KMS-11 (cell line): Measurements from ENCODE around the gene SRPX.

Experiments used
- H2AFZ ChIP-seq: fragments of 200-600 bp; sonication (generic); 2 replicates; pipeline ENCODE4 v1.6.1; 2016; ENCODE audit warnings: antibody characterized with exemption, mixed run types, low read depth
- H3K27ac ChIP-seq: fragments of 200-600 bp; sonication (generic); 2 replicates; pipeline ENCODE4 v1.6.1; 2016; ENCODE audit warnings: mild to moderate bottlenecking, mixed run types
- H3K27me3 ChIP-seq: fragments of 200-600 bp; sonication (generic); 2 replicates; pipeline ENCODE4 v1.6.1; 2017; ENCODE audit warnings: mild to moderate bottlenecking, low read depth, mixed run types, moderate library complexity; ENCODE audit not compliant: insufficient read depth
- H3K36me3 ChIP-seq: fragments of 200-600 bp; sonication (generic); 2 replicates; pipeline ENCODE4 v1.6.1; 2017; ENCODE audit warnings: mild to moderate bottlenecking, mixed run types; ENCODE audit not compliant: insufficient read depth
- H3K4me1 ChIP-seq: fragments of 200-600 bp; sonication (generic); 2 replicates; pipeline ENCODE4 v1.6.1; 2016; ENCODE audit warnings: mild to moderate bottlenecking, low read depth, mixed run types; ENCODE audit not compliant: poor library complexity, severe bottlenecking
- H3K4me2 ChIP-seq: fragments of 200-600 bp; sonication (generic); 2 replicates; pipeline ENCODE4 v1.7.0; 2016; ENCODE audit warnings: mild to moderate bottlenecking, mixed run types
- H3K4me3 ChIP-seq: fragments of 200-600 bp; sonication (generic); IDR thresholded peaks from 2 replicates; pipeline ENCODE4 v1.6.1; 2017; ENCODE audit warnings: low read depth, low read length, mixed read lengths; ENCODE audit not compliant: insufficient read depth
- H3K79me2 ChIP-seq: fragments of 200-600 bp; sonication (generic); 2 replicates; pipeline ENCODE4 v1.6.1; 2016; ENCODE audit warnings: low read depth, mixed run types; ENCODE audit not compliant: insufficient read depth
- H3K9ac ChIP-seq: fragments of 200-600 bp; sonication (generic); 2 replicates; pipeline ENCODE4 v1.6.1; 2016; ENCODE audit warnings: mild to moderate bottlenecking, mixed run types
- H4K20me1 ChIP-seq: fragments of 200-600 bp; sonication (generic); 2 replicates; pipeline ENCODE4 v1.6.1; 2016; ENCODE audit warnings: mild to moderate bottlenecking, mixed run types; ENCODE audit not compliant: insufficient read depth
- CTCF ChIP-seq: fragments of 200-600 bp; sonication (generic); conservative IDR thresholded peaks from 2 replicates; pipeline ENCODE4 v1.6.1; 2017; ENCODE audit warnings: low read depth, mild to moderate bottlenecking, antibody characterized with exemption, low read length, moderate library complexity, mixed read lengths

The SRPX gene

GRCh38 chrX:38172596-38172995 is 48.1 kb downstream of the SRPX start:
- TF ChIP-seq CTCF = no peak
- Histone ChIP-seq H3K36me3 (no peaks in the 10 kb centered on the region), H4K20me1 (no peaks in the 10 kb centered on the region), H3K27me3 (no peaks in the 10 kb centered on the region), H2AFZ (no peak overlapping the region), H3K4me1 (no peaks in the 10 kb centered on the region), H3K4me3 (no peak overlapping the region), H3K27ac (no peak overlapping the region), H3K79me2 (no peaks in the 10 kb centered on the region), H3K4me2 (no peak overlapping the region), H3K9ac (no peak overlapping the region)

GRCh38 chrX:38170556-38170955 is 50.1 kb downstream of the SRPX start:
- Histone ChIP-seq H4K20me1 (no peaks in the 10 kb centered on the region), H3K79me2 (no peaks in the 10 kb centered on the region), H3K27ac (no peak overlapping the region), H2AFZ (no peak overlapping the region), H3K4me1 (no peaks in the 10 kb centered on the region), H3K27me3 (no peaks in the 10 kb centered on the region), H3K9ac (no peak overlapping the region), H3K36me3 (no peaks in the 10 kb centered on the region), H3K4me3 (no peak overlapping the region), H3K4me2 (no peak overlapping the region)
- TF ChIP-seq CTCF = no peak

GRCh38 chrX:38166478-38167083 is 54.1 kb downstream of the SRPX start:
- H2AFZ ChIP-seq = no peak overlapping the region
- H3K4me2 ChIP-seq = no peak overlapping the region
- no peak overlapping the region for H3K9ac ChIP-seq
- H3K27me3 ChIP-seq = no peaks in the 10 kb centered on the region
- no peaks in the 10 kb centered on the region for H3K36me3 ChIP-seq
- H3K4me1 ChIP-seq = no peaks in the 10 kb centered on the region
- H3K4me3 ChIP-seq = no peak overlapping the region
- TF ChIP-seq CTCF = peak; percentile 74
- no peaks in the 10 kb centered on the region for H4K20me1 ChIP-seq
- H3K27ac ChIP-seq = no peak overlapping the region
- H3K79me2 ChIP-seq = no peaks in the 10 kb centered on the region

- TF ChIP-seq CTCF = no peak
- no peak overlapping the region for H3K4me3 ChIP-seq
- no peak overlapping the region for H3K9ac ChIP-seq
- H3K4me1 ChIP-seq = no peaks in the 10 kb centered on the region
- H3K4me2 ChIP-seq = no peak overlapping the region
- no peak overlapping the region for H2AFZ ChIP-seq
- H3K79me2 ChIP-seq = no peaks in the 10 kb centered on the region
- no peaks in the 10 kb centered on the region for H3K27me3 ChIP-seq
- H3K27ac ChIP-seq = no peak overlapping the region
- no peaks in the 10 kb centered on the region for H4K20me1 ChIP-seq
- H3K36me3 ChIP-seq = no peaks in the 10 kb centered on the region
Measured at GRCh38 chrX:38165023-38165422, 55.6 kb downstream of the SRPX start.
